Measurements from ENCODE around the gene HSD11B1.

The HSD11B1 gene

GRCh38 chr1:209685821-209686220, 18.8 kb upstream of the HSD11B1 start:
- Histone ChIP-seq H3K27ac (no peak overlapping the region), H3K9ac (ENCODE audit: insufficient read length) (no peak overlapping the region), H3K36me3 (ENCODE audit: insufficient read depth, low read length) (no peaks in the 10 kb centered on the region), H3K4me3 (no peak overlapping the region), H3K9me3 (ENCODE audit: low read depth, low read length) (no peaks in the 10 kb centered on the region)
- TF ChIP-seq FOXP2 (optimal IDR thresholded peaks at IDR 0.05; ENCODE audit: control extremely low read depth, extremely low read length, insufficient read depth) = no peak
- no peak for TF ChIP-seq EZH2 (IDR thresholded peaks at IDR 0.05)
- no peak for TF ChIP-seq POLR2AphosphoS5 (IDR thresholded peaks at IDR 0.05; ENCODE audit: borderline replicate concordance, low read depth, low read length)
- no peak for DNase-seq (ENCODE audit: low read depth, low spot score)

- Histone ChIP-seq H3K4me3 (no peak overlapping the region), H3K27ac (no peak overlapping the region), H3K9ac (ENCODE audit: insufficient read length) (no peak overlapping the region), H3K9me3 (ENCODE audit: low read depth, low read length) (no peaks in the 10 kb centered on the region), H3K36me3 (ENCODE audit: insufficient read depth, low read length) (no peaks in the 10 kb centered on the region)
- TF ChIP-seq FOXP2 (optimal IDR thresholded peaks at IDR 0.05; ENCODE audit: control extremely low read depth, extremely low read length, insufficient read depth) (no peak), EZH2 (IDR thresholded peaks at IDR 0.05) (no peak), POLR2AphosphoS5 (IDR thresholded peaks at IDR 0.05; ENCODE audit: borderline replicate concordance, low read depth, low read length) (no peak)
- DNase-seq (ENCODE audit: low read depth, low spot score) = no peak
Measured at GRCh38 chr1:209686322-209686721, 18.3 kb upstream of the HSD11B1 start.

GRCh38 chr1:209688746-209689234, 15.9 kb upstream of the HSD11B1 start:
- Histone ChIP-seq H3K9me3 (ENCODE audit: low read depth, low read length) (no peaks in the 10 kb centered on the region), H3K9ac (ENCODE audit: insufficient read length) (no peak overlapping the region), H3K36me3 (ENCODE audit: insufficient read depth, low read length) (no peaks in the 10 kb centered on the region), H3K27ac (no peak overlapping the region), H3K4me3 (no peak overlapping the region)
- TF ChIP-seq EZH2 (IDR thresholded peaks at IDR 0.05) (no peak), FOXP2 (optimal IDR thresholded peaks at IDR 0.05; ENCODE audit: control extremely low read depth, extremely low read length, insufficient read depth) (no peak), POLR2AphosphoS5 (IDR thresholded peaks at IDR 0.05; ENCODE audit: borderline replicate concordance, low read depth, low read length) (no peak)
- no peak for DNase-seq (ENCODE audit: low read depth, low spot score)

GRCh38 chr1:209689477-209689876, 15.2 kb upstream of the HSD11B1 start:
- no peaks in the 10 kb centered on the region for H3K36me3 ChIP-seq (ENCODE audit: insufficient read depth, low read length)
- no peak overlapping the region for H3K27ac ChIP-seq
- no peak overlapping the region for H3K9ac ChIP-seq (ENCODE audit: insufficient read length)
- H3K4me3 ChIP-seq = no peak overlapping the region
- TF ChIP-seq FOXP2 (optimal IDR thresholded peaks at IDR 0.05; ENCODE audit: control extremely low read depth, extremely low read length, insufficient read depth) (no peak), POLR2AphosphoS5 (IDR thresholded peaks at IDR 0.05; ENCODE audit: borderline replicate concordance, low read depth, low read length) (no peak), EZH2 (IDR thresholded peaks at IDR 0.05) (no peak)
- no peaks in the 10 kb centered on the region for H3K9me3 ChIP-seq (ENCODE audit: low read depth, low read length)
- no peak for DNase-seq (ENCODE audit: low read depth, low spot score)

- TF ChIP-seq POLR2AphosphoS5 (IDR thresholded peaks at IDR 0.05; ENCODE audit: borderline replicate concordance, low read depth, low read length) (no peak), EZH2 (IDR thresholded peaks at IDR 0.05) (no peak), FOXP2 (optimal IDR thresholded peaks at IDR 0.05; ENCODE audit: control extremely low read depth, extremely low read length, insufficient read depth) (no peak)
- Histone ChIP-seq H3K36me3 (ENCODE audit: insufficient read depth, low read length) (no peaks in the 10 kb centered on the region), H3K4me3 (no peak overlapping the region), H3K9me3 (ENCODE audit: low read depth, low read length) (no peaks in the 10 kb centered on the region), H3K27ac (peak overlapping the region; percentile 28; the same call in 1 of the 2 replicates), H3K9ac (ENCODE audit: insufficient read length) (no peak overlapping the region)
- no peak for DNase-seq (ENCODE audit: low read depth, low spot score)
Measured at GRCh38 chr1:209691237-209691636, 13.4 kb upstream of the HSD11B1 start.

- Histone ChIP-seq H3K36me3 (ENCODE audit: insufficient read depth, low read length) (no peaks in the 10 kb centered on the region), H3K27ac (peak overlapping the region; percentile 29; the same call in 1 of the 2 replicates), H3K9ac (ENCODE audit: insufficient read length) (no peak overlapping the region), H3K4me3 (no peak overlapping the region), H3K9me3 (ENCODE audit: low read depth, low read length) (no peaks in the 10 kb centered on the region)
- TF ChIP-seq POLR2AphosphoS5 (IDR thresholded peaks at IDR 0.05; ENCODE audit: borderline replicate concordance, low read depth, low read length) (no peak), FOXP2 (optimal IDR thresholded peaks at IDR 0.05; ENCODE audit: control extremely low read depth, extremely low read length, insufficient read depth) (no peak), EZH2 (IDR thresholded peaks at IDR 0.05) (no peak)
- DNase-seq (ENCODE audit: low read depth, low spot score) = no peak
Measured at GRCh38 chr1:209692296-209692695, 12.3 kb upstream of the HSD11B1 start.

GRCh38 chr1:209692745-209693504, 11.7 kb upstream of the HSD11B1 start:
- Histone ChIP-seq H3K9me3 (ENCODE audit: low read depth, low read length) (no peaks in the 10 kb centered on the region), H3K27ac (no peak overlapping the region), H3K4me3 (no peak overlapping the region), H3K36me3 (ENCODE audit: insufficient read depth, low read length) (no peaks in the 10 kb centered on the region), H3K9ac (ENCODE audit: insufficient read length) (no peak overlapping the region)
- peak; percentile 71 for DNase-seq (ENCODE audit: low read depth, low spot score)
- TF ChIP-seq EZH2 (IDR thresholded peaks at IDR 0.05) = no peak
- no peak for TF ChIP-seq POLR2AphosphoS5 (IDR thresholded peaks at IDR 0.05; ENCODE audit: borderline replicate concordance, low read depth, low read length)
- no peak for TF ChIP-seq FOXP2 (optimal IDR thresholded peaks at IDR 0.05; ENCODE audit: control extremely low read depth, extremely low read length, insufficient read depth)

GRCh38 chr1:209696673-209697072, 8.0 kb upstream of the HSD11B1 start:
- no peaks in the 10 kb centered on the region for H3K9me3 ChIP-seq (ENCODE audit: low read depth, low read length)
- no peak for DNase-seq (ENCODE audit: low read depth, low spot score)
- no peak overlapping the region for H3K9ac ChIP-seq (ENCODE audit: insufficient read length)
- no peak overlapping the region for H3K27ac ChIP-seq
- no peak overlapping the region for H3K4me3 ChIP-seq
- no peaks in the 10 kb centered on the region for H3K36me3 ChIP-seq (ENCODE audit: insufficient read depth, low read length)
- TF ChIP-seq FOXP2 (optimal IDR thresholded peaks at IDR 0.05; ENCODE audit: control extremely low read depth, extremely low read length, insufficient read depth) (no peak), POLR2AphosphoS5 (IDR thresholded peaks at IDR 0.05; ENCODE audit: borderline replicate concordance, low read depth, low read length) (no peak), EZH2 (IDR thresholded peaks at IDR 0.05) (no peak)

All from SK-N-MC (cell line).